Fibroblast of mammary gland (primary cell): Measurements from ENCODE around the gene MTCH1.

Source experiments
- DNase-seq: peaks from one replicate; pipeline ENCODE4 v3.0.0-alpha.2; 2010; ENCODE audit warnings: low read depth
- H3K4me3 ChIP-seq: 2 replicates; pipeline ENCODE4 v1.5.1; 2011; ENCODE audit warnings: low read depth, mild to moderate bottlenecking, low read length, moderate library complexity; ENCODE audit not compliant: control insufficient read depth
- TF ChIP-seq, protein P1 (sequence below): conservative IDR thresholded peaks from 2 replicates; pipeline ENCODE4 v1.5.1; 2011; ENCODE audit warnings: low read depth, low read length, inconsistent platforms; ENCODE audit not compliant: control insufficient read depth, insufficient read depth

The MTCH1 gene

GRCh38 chr6:36970892-36971842 lies 14.8 kb downstream of the MTCH1 start:
- TF ChIP-seq, protein P1, sequence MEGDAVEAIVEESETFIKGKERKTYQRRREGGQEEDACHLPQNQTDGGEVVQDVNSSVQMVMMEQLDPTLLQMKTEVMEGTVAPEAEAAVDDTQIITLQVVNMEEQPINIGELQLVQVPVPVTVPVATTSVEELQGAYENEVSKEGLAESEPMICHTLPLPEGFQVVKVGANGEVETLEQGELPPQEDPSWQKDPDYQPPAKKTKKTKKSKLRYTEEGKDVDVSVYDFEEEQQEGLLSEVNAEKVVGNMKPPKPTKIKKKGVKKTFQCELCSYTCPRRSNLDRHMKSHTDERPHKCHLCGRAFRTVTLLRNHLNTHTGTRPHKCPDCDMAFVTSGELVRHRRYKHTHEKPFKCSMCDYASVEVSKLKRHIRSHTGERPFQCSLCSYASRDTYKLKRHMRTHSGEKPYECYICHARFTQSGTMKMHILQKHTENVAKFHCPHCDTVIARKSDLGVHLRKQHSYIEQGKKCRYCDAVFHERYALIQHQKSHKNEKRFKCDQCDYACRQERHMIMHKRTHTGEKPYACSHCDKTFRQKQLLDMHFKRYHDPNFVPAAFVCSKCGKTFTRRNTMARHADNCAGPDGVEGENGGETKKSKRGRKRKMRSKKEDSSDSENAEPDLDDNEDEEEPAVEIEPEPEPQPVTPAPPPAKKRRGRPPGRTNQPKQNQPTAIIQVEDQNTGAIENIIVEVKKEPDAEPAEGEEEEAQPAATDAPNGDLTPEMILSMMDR: no peak
- H3K4me3 ChIP-seq: no peak overlapping the region
- DNase-seq: no peak

DNA sequence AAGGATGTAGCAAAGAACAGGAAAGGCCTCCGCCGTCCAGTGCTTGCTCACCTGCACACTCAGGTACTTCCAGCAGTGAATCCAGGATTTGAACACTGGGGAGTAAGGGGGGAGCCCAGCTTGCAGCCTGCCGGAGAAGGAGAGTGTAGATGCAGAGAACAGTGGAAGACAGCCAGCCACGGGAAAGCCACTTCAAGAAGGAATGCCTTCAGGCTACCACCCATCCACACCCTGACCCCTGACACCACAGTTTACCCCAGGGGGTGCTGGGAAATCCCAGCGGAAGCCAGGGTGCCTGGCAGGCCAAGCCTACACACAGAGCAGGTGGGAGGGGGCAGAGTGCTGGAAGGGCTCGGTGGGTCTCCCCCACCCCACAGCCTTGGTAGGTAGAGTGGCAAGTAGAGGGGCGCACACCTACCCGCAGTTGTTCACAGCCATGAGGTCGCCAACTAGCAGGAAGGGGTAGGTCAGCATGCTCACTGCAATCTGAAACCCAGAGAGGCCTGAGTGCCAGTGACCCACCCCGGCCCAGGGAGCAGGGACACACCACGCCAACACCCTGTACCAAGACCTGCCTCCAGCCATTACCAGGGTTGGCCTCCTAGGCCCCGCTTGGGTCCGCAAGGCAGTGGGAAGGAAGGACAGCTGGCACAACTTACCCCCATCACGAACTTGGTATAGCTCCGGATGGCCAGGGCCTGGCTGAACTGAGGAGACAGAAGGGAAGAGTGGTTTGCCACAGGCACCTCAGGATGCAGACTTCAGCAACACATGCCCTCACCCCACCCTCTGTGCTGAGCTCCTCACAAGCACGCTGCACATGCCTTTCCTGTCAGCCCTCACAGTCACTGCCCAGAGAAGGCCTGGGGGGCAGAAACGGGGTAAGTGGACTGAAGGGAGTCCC lies 15.8 kb downstream of the MTCH1 start:
- TF ChIP-seq, protein P1: no peak
- DNase-seq: no peak
- H3K4me3 ChIP-seq: no peak overlapping the region

GRCh38 chr6:36969240-36969691 lies 16.7 kb downstream of the MTCH1 start:
- H3K4me3 ChIP-seq: no peak overlapping the region
- TF ChIP-seq, protein P1: no peak
- DNase-seq: no peak

GRCh38 chr6:36968266-36968977 lies 17.6 kb downstream of the MTCH1 start:
- H3K4me3 ChIP-seq: no peak overlapping the region
- TF ChIP-seq, protein P1: no peak
- DNase-seq: peak; percentile 43

GRCh38 chr6:36967757-36968156 lies 18.2 kb downstream of the MTCH1 start:
- TF ChIP-seq, protein P1: no peak
- no peak for DNase-seq
- no peak overlapping the region for H3K4me3 ChIP-seq

GRCh38 chr6:36967301-36967700 lies 18.7 kb downstream of the MTCH1 start:
- DNase-seq: no peak
- TF ChIP-seq, protein P1: no peak

More at GRCh38 chr6:36967301-36967700, 18.7 kb downstream of the MTCH1 start:
- no peak overlapping the region for H3K4me3 ChIP-seq
